ENCODE measurements around the gene TMEM135. TPM values are rescaled to one million over a fixed set of nuclear protein-coding genes. Genes with fewer than 3 reads are reported as not detected.
"Not testable (repeated sequence)": the region's sequence is repeated elsewhere in the genome, so short reads cannot be mapped to it uniquely, and the experiment has no call there.

Gene TMEM135
- total RNA-seq, 2 experiments from 2014 or later = 21.8 to 24.8 TPM

DNA sequence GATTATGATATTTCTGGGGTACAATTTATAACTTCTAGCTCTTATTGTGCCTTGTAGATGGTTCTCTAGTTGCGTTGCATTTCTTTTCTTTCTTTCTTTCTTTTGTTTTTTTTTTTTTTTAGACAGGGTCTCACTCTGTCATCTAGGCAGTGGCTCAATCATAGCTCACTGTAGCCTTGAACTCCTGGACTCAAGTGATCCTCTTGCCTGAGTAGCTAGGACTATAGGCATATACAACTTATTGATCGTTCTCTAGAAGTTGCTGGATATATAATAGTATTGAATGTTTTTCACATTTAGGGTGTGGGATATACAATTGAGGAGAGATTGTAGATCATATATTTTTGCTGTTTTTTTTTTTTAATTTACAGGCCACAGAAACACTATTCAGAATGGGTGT lies 119.2 kb downstream of the TMEM135 start:
- no peak for DNase-seq
- peaks cover 3% of the 10 kb centered on the region for H3K36me3 Mint-ChIP-seq (ENCODE audit: low read depth)
- intact Hi-C loops (cut with micrococcal nuclease) = no loop called here
- no peak overlapping the region for H3K4me3 Mint-ChIP-seq
- no peaks in the 10 kb centered on the region for H3K27me3 Mint-ChIP-seq (ENCODE audit: low read depth)
- no peaks in the 10 kb centered on the region for H3K9me3 Mint-ChIP-seq
- H3K4me1 Mint-ChIP-seq (ENCODE audit: low read depth) = peaks cover 2% of the 10 kb centered on the region
- CTCF ChIA-PET = no interaction called here
- no peak overlapping the region for H3K27ac Mint-ChIP-seq

DNA sequence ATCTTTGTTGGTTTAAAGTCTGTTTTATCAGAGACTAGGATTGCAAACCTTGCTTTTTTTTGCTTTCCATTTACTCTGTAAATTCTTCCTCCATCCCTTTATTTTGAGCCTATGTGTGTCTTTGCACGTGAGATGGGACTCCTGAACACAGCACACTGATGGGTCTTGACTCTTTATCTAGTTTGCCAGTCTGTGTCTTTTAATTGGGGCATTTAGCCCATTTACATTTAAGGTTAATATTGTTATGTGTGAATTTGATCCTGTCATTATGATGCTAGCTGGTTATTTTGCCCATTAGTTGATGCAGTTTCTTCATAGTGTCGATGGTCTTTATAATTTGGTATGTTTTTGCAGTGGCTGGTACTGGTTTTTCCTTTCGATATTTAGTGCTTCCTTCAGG lies 131.3 kb downstream of the TMEM135 start:
- H3K27ac Mint-ChIP-seq; H3K4me1 Mint-ChIP-seq (ENCODE audit: low read depth); DNase-seq; H3K27me3 Mint-ChIP-seq (ENCODE audit: low read depth); CTCF ChIA-PET; H3K4me3 Mint-ChIP-seq; intact Hi-C loops (cut with micrococcal nuclease): not testable (repeated sequence)
- Mint-ChIP-seq H3K36me3 (ENCODE audit: low read depth) (peaks cover 38% of the 10 kb centered on the region), H3K9me3 (peaks cover 38% of the 10 kb centered on the region)

DNA sequence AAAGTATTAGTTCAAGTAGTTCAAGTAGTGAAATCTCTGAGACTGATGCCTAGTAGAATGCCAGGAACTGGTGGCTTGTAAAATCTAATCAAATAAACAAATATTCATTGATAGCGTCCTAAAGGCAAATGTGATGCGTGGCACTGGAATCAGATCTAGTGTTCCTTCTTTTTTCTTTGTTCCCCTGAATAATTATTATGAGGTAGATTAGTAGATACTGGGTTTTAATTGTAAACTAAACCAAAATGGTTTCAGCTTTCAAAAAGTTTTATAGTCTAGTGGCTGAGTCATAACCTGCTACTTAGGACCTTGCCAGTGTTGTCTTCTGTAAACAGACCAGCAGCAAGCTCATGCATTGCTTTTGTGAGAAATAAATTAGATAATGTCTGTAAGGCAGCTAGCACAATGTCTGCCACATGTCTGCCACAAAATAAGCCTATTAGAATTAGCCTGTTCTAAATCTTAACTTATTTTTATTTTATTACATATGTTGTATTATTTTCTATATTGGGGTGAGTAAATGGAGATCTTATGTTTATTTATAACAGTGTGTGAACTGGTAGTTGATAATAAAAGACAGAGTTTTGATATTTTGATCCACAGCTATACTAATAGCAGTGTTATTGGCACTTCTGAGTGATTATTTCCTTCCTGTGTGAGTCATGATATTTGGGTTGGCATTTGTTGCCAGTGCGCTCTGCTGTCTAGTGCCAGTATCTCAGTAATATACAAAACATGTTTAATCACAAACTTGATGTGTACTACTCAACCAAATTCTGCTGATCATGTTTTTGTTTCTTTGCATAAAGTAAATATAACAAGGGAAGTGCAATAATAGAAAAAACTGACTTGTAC lies 135.7 kb downstream of the TMEM135 start:
- CTCF ChIA-PET = no interaction called here
- Mint-ChIP-seq H3K4me1 (ENCODE audit: low read depth) (peaks cover 8% of the 10 kb centered on the region), H3K9me3 (peaks cover 19% of the 10 kb centered on the region), H3K4me3 (no peak overlapping the region), H3K27ac (no peak overlapping the region), H3K27me3 (ENCODE audit: low read depth) (no peaks in the 10 kb centered on the region), H3K36me3 (ENCODE audit: low read depth) (peaks cover 31% of the 10 kb centered on the region)
- DNase-seq = no peak
- intact Hi-C loops (cut with micrococcal nuclease) = no loop called here

DNA sequence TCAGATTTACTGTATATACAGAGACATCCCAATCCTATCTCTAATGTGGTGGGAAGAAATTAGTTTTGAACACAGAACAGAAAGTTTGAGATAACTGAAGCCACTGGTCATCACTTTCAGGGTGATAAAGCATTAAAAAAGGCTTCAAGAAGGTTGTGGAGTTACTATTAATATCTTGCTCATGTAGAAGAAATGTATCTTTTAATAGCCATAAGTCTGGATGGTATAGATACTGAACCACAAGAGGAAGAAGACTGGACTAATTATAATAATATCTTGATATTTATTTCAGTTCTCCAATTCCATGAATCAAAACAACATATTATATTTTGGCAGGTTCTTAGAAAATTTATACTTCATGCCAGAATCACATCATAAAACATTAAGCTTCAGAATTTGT lies 137.1 kb downstream of the TMEM135 start:
- Mint-ChIP-seq H3K4me1 (ENCODE audit: low read depth) (peaks cover 8% of the 10 kb centered on the region), H3K36me3 (ENCODE audit: low read depth) (peaks cover 30% of the 10 kb centered on the region), H3K9me3 (peaks cover 8% of the 10 kb centered on the region), H3K27ac (no peak overlapping the region), H3K27me3 (ENCODE audit: low read depth) (no peaks in the 10 kb centered on the region), H3K4me3 (no peak overlapping the region)
- CTCF ChIA-PET = no interaction called here
- intact Hi-C loops (cut with micrococcal nuclease) = no loop called here
- DNase-seq = no peak

DNA sequence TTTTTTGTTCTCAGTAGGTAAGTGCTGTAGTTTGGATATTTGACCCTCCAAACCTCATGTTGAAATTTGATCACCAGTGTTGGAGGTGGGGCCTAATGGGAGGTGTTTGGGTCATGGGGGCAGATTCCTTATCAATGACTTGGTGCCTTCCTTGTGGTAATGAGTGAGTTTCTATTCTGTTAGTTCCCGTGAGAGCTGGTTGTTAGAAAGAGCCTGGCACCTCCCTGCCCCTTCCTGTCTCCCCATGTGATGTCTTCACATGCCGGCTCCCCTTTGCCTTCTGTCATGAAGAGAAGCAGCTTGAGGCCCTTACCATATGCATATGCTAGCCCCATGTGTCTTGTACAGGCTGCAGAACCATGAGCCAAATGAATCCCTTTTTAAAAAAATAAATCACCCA lies 138.3 kb downstream of the TMEM135 start:
- no peak overlapping the region for H3K27ac Mint-ChIP-seq
- no peak for DNase-seq
- no peak overlapping the region for H3K4me3 Mint-ChIP-seq
- peaks cover 8% of the 10 kb centered on the region for H3K4me1 Mint-ChIP-seq (ENCODE audit: low read depth)
- H3K27me3 Mint-ChIP-seq (ENCODE audit: low read depth) = no peaks in the 10 kb centered on the region
- intact Hi-C loops (cut with micrococcal nuclease) = no loop called here
- H3K9me3 Mint-ChIP-seq = peaks cover 7% of the 10 kb centered on the region
- H3K36me3 Mint-ChIP-seq (ENCODE audit: low read depth) = peaks cover 34% of the 10 kb centered on the region
- CTCF ChIA-PET = no interaction called here

DNA sequence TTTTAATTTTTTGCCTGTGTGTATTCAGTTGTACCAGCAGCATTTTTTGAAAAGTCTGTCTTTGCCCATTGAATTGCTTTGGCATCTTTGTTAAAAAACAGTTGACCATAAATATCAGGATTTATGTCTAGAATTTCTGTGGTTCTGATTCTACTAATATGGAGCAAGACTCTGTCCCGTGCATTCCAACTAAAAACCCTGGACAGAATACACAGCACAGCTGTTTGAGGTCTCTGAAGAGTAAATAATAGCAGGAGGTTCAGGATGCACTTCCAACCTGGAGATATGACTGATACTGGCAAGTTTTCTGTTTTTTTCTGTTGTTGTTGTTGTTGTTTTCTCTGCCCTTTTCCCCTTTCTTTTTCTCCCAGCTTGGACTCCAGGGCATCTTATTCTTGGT lies 141.9 kb downstream of the TMEM135 start:
- Mint-ChIP-seq H3K27ac (no peak overlapping the region), H3K9me3 (peaks cover 7% of the 10 kb centered on the region), H3K4me3 (no peak overlapping the region)

DNA sequence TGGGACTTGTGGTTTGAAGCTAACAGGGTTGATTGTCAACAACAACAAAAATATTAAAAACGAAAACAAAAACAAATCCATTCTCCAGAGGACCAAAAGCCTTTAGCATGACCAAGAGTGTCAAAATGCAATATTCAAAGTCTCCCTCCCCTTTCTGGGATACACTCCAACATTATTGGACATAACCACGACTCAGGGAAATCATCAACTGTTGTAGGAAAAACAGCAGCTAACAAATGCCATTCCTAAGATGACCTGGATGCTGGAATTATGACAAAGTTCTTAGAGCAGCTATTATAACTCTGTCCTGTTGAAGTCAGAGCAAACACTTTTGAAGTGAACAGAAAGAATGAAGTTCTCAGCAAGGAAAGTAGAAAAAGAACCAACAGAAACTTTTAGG lies 143.0 kb downstream of the TMEM135 start:
- intact Hi-C loops (cut with micrococcal nuclease) = no loop called here
- DNase-seq = no peak
- no peaks in the 10 kb centered on the region for H3K4me1 Mint-ChIP-seq (ENCODE audit: low read depth)
- CTCF ChIA-PET = no interaction called here
- peaks cover 7% of the 10 kb centered on the region for H3K9me3 Mint-ChIP-seq
- H3K36me3 Mint-ChIP-seq (ENCODE audit: low read depth) = peaks cover 31% of the 10 kb centered on the region
- H3K4me3 Mint-ChIP-seq = no peak overlapping the region
- no peaks in the 10 kb centered on the region for H3K27me3 Mint-ChIP-seq (ENCODE audit: low read depth)
- H3K27ac Mint-ChIP-seq = no peak overlapping the region

More for the DNA sequence above, 141.9 kb downstream of the TMEM135 start:
- Mint-ChIP-seq H3K4me1 (ENCODE audit: low read depth) (no peaks in the 10 kb centered on the region), H3K36me3 (ENCODE audit: low read depth) (peaks cover 29% of the 10 kb centered on the region), H3K27me3 (ENCODE audit: low read depth) (no peaks in the 10 kb centered on the region)
- no peak for DNase-seq
- CTCF ChIA-PET = no interaction called here
- intact Hi-C loops (cut with micrococcal nuclease) = no loop called here

DNA sequence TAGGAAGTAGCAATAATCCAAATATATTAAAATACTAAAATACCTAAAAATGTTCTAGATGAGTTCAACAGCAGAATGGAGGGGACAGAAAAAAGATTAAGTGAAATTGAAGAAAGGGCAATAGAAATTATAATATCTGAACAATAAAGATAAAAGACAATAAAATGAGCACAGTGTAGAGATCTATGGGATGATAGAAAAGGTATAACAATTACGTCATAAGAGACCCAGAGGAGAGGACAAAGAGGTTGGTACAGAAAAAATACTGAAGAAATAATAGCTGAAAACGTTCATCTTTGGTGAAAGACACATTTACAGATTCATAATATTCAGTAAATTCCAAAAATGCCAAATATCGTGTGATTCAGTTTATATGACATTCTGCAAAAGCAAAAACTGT lies 143.4 kb downstream of the TMEM135 start:
- H3K27me3 Mint-ChIP-seq (ENCODE audit: low read depth) = no peaks in the 10 kb centered on the region
- intact Hi-C loops (cut with micrococcal nuclease) = no loop called here
- H3K36me3 Mint-ChIP-seq (ENCODE audit: low read depth) = peaks cover 31% of the 10 kb centered on the region
- no peak overlapping the region for H3K27ac Mint-ChIP-seq
- peaks cover 7% of the 10 kb centered on the region for H3K9me3 Mint-ChIP-seq
- DNase-seq = no peak
- no peak overlapping the region for H3K4me3 Mint-ChIP-seq
- no peaks in the 10 kb centered on the region for H3K4me1 Mint-ChIP-seq (ENCODE audit: low read depth)
- CTCF ChIA-PET = no interaction called here

DNA sequence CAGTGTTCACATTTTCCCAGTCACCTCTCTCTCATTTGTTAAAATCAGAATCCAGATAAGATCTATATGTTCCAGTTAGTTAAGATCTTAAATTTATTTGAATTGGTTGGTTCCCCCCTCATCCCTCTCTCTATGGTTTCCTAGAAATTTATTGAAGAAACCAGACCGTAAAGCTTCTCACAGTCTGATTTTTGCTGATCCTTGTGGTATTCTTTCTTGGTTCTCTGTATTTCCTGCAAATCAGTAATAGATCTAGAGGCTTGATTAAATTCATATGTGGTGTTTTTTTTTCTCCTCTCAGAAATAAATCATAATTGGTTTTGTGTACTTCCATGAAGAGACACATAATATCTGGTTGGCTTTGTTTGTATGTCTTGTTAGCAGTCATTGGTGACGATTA lies 147.5 kb downstream of the TMEM135 start:
- Mint-ChIP-seq H3K36me3 (ENCODE audit: low read depth) (peaks cover 6% of the 10 kb centered on the region), H3K27me3 (ENCODE audit: low read depth) (no peaks in the 10 kb centered on the region), H3K27ac (no peak overlapping the region), H3K4me1 (ENCODE audit: low read depth) (no peaks in the 10 kb centered on the region), H3K9me3 (no peaks in the 10 kb centered on the region), H3K4me3 (no peak overlapping the region)
- CTCF ChIA-PET = no interaction called here
- intact Hi-C loops (cut with micrococcal nuclease) = no loop called here
- no peak for DNase-seq

DNA sequence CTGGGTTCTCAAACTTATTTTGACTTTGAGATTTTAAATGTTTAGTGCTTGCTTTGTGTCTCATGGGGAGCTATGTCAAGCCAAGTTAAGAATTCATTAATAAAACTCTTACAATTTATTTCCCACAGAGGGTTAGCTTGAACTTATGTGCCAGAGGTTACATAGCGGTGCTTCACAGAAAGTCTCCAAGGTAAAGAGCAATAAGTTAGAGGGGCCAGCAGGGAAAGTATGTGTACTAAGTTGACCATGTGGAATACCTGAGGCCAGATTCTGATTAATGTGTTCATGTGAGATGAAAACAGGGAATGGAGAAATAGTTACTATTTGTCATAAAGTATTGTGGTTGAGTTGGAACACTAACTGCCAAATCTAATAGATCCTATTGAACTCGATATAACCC lies 149.3 kb downstream of the TMEM135 start:
- Mint-ChIP-seq H3K4me1 (ENCODE audit: low read depth) (no peaks in the 10 kb centered on the region), H3K27me3 (ENCODE audit: low read depth) (no peaks in the 10 kb centered on the region), H3K9me3 (no peaks in the 10 kb centered on the region), H3K27ac (no peak overlapping the region), H3K36me3 (ENCODE audit: low read depth) (peaks cover 7% of the 10 kb centered on the region), H3K4me3 (no peak overlapping the region)
- DNase-seq = no peak
- intact Hi-C loops (cut with micrococcal nuclease) = no loop called here
- CTCF ChIA-PET = no interaction called here

DNA sequence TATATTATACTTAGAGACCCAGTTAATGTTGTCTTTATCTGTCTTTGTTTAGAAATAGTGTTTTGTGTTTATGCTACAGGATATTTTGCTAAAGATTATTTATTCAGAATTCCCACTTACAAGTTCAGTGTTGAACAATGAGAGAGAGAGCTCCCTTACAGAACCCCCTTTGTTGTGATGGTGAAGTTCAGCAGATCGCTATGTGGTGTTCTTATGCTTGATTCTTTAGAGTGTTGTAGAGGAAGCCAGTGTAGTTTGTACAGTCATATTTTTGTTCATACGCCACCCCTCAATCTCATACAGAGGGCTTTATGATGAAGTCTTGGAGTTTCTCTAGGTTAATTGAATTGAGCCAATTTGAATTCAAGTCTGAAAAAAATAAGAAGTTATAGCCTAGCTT lies 150.2 kb downstream of the TMEM135 start:
- intact Hi-C loops (cut with micrococcal nuclease) = no loop called here
- H3K27ac Mint-ChIP-seq = no peak overlapping the region
- DNase-seq = no peak
- H3K4me1 Mint-ChIP-seq (ENCODE audit: low read depth) = no peaks in the 10 kb centered on the region
- no peak overlapping the region for H3K4me3 Mint-ChIP-seq
- peaks cover 7% of the 10 kb centered on the region for H3K36me3 Mint-ChIP-seq (ENCODE audit: low read depth)
- H3K9me3 Mint-ChIP-seq = no peaks in the 10 kb centered on the region
- H3K27me3 Mint-ChIP-seq (ENCODE audit: low read depth) = no peaks in the 10 kb centered on the region
- CTCF ChIA-PET = no interaction called here

DNA sequence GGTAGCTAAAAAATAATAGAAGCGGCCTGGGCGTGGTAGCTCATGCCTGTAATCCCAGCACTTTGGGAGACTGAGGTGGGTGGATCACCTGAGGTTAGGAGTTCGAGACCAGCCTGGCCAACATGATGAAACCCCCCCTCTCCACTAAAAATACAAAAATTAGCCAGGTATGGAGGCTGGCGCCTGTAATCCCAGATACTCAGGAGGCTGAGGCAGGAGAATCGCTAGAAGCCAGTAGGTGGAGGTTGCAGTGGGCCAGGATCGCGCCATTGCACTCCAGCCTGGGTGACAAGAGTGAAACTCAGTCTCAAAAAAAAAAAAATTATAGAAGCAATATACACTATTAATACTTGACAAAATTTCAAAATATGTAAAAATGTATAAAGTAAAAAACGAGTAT lies 150.7 kb downstream of the TMEM135 start:
- H3K36me3 Mint-ChIP-seq (ENCODE audit: low read depth); H3K27me3 Mint-ChIP-seq (ENCODE audit: low read depth); H3K4me3 Mint-ChIP-seq; H3K9me3 Mint-ChIP-seq; CTCF ChIA-PET; DNase-seq; H3K27ac Mint-ChIP-seq; intact Hi-C loops (cut with micrococcal nuclease); H3K4me1 Mint-ChIP-seq (ENCODE audit: low read depth): not testable (repeated sequence)

DNA sequence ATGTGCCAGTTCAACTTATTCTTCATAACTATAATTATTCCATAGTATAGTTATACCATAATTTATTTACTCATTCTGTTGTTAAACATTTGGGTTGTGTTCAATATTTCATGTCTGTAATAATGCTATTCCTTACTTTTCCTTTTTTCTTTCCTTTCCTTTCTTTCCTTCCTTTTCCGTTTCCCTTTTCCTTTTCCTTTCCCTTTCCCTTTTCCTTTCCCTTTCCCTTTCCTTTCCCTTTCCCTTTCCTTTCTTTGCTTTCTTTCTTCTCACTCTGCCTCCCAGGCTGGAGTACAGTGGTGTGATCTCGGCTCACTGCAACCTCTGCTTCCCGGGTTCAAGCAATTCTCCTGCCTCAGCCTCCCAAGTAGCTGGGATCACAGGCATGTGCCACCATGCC lies 151.2 kb downstream of the TMEM135 start:
- H3K36me3 Mint-ChIP-seq (ENCODE audit: low read depth); H3K27ac Mint-ChIP-seq; H3K27me3 Mint-ChIP-seq (ENCODE audit: low read depth); H3K4me3 Mint-ChIP-seq; DNase-seq; intact Hi-C loops (cut with micrococcal nuclease); H3K4me1 Mint-ChIP-seq (ENCODE audit: low read depth); H3K9me3 Mint-ChIP-seq; CTCF ChIA-PET: not testable (repeated sequence)

Measured in activated naive CD4-positive, alpha-beta T cell treated with anti-CD3 and anti-CD28 coated beads for 36 hours (primary cell).